HG03045 (cell line): ENCODE results near the gene AHCYL1.
"Not testable (repeated sequence)": the region's sequence is repeated elsewhere in the genome, so short reads cannot be mapped to it uniquely, and the experiment has no call there.

ENCODE experiments used
- ATAC-seq: cut with Tn5 transposase; IDR thresholded peaks from one replicate; pipeline ENCODE4 v1.9.1; 2021; ENCODE audit warnings: mild to moderate bottlenecking, moderate library complexity; ENCODE audit not compliant: unreplicated experiment

The AHCYL1 gene

DNA sequence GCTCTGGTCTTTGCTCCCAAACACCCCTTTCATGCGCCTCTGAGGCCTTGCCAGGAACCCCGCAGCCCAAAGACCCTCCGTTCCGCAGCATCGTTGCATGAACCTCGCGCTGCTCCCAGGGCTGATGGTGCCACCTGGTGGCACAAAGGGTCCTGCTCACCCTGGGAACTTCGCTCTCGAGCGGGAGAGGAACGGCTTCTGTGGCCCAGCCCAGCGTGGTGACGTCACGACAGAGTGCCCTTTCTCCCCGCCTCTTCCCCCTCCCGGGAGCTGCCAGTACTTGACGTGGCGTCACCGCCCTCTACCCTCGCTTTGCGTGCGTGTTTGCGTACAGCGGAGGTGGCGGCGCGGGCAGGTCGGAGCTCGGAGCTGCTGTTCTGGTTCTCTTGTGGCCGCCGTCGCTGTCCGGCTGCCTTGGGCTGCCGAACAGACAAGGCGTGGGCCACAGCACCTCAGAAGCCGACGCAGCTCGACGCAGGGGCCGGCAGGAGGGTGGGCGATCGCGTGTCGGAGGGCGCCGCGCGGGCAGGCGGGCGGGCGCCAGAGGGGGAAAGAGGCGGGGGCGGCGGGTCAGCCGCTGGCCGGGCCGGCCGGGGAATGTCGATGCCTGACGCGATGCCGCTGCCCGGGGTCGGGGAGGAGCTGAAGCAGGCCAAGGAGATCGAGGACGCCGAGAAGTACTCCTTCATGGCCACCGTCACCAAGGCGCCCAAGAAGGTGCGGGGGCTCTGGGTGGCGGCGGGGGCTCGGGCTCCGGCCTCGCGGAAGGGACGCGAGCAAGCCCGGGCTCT, at the start of gene AHCYL1:
TSS of gene AHCYL1 (plus strand) at position 310 of the 791 bp plus-strand sequence. CDS start at position 598, 288 bp downstream.
- ATAC-seq = peak; percentile 99

DNA sequence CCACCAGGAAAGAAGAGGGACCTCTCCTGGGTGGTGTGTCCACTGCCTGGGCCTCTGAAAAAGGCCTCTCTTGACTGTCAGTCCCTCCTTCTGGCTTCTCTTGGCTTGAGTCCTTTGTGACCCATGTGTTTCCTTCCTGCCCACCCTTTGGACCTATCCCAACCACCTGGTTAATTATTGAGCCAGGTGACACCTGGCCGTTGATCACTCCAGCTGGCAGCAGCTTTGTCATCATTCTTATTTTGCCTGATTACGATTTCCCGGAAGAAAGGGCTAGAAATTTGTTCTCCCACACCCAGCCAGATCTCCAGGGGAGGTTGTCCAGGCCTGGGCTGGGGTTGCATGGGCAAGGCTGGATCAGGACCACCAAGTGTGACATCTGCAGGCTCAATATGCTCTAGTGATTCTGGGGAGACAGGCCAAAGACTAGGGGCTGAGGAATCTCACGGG, 49.1 kb upstream of the AHCYL1 start:
- no peak for ATAC-seq

- no peak for ATAC-seq
Observed at GRCh38 chr1:109937738-109938137, 46.8 kb upstream of the AHCYL1 start.

DNA sequence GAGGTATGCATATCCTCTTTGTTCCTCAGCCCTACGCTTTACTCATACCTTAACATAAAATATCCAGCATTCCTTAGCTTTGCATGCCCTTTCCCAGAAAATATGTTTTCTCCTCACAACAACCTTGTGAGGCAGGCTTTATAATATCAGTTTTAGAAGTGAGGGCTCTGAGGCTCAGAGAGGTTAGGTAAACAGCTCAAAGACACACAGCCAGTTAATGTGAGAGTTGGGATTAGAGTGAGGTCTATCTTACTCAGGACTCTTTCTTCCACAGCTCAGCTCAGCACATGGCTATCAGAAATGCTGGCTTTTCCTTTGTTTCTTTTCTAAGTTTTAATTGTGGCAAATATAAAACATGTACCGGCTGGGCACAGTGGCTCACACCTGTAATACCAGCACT, 46.0 kb upstream of the AHCYL1 start:
- no peak for ATAC-seq

DNA sequence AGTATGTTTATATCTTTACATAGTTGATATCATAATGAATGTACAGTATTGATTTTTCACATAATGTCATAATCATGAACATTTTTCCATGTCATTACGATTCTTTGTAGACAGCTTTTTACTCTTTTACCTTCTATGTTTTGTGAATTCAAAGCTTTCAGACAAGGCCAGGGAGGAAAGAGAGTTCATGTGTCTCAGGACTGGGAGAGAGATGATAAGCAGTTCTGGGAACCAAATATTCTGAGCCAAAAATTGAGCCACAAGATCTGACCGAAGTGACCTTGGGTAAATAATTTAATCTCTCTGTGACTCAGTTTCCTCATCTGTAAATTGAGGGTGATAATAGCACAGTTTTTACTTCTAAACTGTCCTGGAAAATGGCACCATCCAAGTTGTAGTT, 42.1 kb upstream of the AHCYL1 start:
- ATAC-seq = no peak

DNA sequence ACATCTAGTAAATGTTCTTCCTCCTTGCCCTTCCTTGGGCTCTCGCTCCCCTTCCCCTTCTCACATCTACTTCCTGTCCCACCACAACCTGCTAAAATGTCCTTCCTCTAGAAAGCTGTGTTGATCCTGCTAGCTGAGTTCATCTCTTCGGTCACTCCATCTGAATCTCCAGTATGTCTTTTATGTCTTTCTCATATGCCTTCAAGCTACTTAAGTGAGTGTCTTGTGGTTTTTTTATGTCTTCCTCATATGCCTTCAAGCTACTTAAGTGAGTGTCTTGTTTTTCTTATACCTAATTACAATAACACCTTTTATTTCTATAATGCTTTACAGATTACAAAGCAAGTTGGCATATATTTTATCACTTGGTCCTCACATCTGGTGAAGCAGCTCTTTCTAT, 40.0 kb upstream of the AHCYL1 start:
- no peak for ATAC-seq

DNA sequence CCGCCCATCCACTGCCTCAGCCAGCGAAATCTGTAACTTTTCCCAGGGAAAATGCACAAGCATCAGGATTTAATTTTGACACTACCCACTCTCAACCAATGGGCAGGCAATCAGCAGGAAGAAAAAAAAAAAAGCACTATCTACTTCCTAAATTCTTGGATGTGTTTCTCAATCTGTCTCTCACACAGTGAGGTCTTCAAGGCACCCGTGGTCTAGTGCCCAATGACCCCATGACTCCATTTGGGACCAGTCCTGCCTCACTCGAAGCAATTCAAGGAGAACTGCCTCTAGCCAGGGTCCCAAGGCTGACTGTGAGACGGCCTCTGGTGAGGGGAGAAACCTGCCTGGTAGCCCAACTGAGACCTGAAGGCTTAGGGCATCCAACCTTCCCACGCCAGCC, 38.1 kb upstream of the AHCYL1 start:
- no peak for ATAC-seq

DNA sequence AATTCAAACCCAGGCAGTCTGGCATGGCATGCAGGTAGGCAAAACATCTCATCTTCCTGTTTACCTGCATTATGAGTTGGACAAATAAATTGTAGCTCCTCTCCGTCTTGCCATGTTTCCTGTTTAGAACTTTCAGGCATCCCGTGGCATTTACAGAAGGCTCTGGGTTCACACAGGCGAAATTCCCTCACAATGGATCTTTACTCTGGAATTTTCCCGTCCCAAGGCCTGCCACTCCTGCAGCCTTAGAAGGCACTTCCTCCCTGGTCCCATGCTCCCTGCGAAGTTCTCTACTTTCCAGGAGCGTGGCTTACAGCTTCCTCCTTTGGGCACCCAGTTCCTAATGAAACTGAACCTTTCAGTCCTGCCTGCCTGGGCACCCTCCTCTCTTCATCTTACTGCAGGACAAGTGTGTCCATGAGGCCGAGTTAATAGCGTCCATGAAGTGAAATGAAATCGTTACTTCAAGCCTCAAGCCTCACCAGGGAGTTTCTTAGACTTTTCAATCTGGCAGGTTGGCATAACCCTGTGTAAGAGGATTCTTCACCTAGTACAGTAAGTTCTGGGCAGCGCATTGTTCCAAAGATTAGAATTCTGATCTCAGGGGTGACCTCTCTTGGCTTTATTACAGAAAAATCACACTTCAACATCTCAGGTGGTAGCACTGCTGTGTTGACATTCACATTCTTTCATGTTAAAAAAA, 36.8 kb upstream of the AHCYL1 start:
- ATAC-seq = no peak

DNA sequence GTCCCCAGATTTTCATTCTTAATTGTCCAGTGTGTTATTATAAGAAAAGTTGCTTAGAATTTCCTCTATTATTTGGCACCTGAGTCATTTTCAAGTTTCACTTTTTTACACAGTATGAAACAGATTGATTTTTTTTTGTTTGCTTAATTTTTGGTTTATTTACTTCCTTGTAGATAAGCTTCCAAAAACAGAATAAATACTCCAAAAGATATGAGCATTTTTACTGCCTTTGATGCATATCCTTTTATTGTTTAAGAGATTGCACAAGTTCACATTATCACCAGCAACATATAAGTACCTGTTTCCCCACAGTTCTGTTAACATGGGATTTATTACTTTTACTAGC, 36.3 kb upstream of the AHCYL1 start:
- no peak for ATAC-seq

GRCh38 chr1:109950038-109950437, 34.5 kb upstream of the AHCYL1 start:
- ATAC-seq = no peak

GRCh38 chr1:109950509-109950908, 34.1 kb upstream of the AHCYL1 start:
- no peak for ATAC-seq

DNA sequence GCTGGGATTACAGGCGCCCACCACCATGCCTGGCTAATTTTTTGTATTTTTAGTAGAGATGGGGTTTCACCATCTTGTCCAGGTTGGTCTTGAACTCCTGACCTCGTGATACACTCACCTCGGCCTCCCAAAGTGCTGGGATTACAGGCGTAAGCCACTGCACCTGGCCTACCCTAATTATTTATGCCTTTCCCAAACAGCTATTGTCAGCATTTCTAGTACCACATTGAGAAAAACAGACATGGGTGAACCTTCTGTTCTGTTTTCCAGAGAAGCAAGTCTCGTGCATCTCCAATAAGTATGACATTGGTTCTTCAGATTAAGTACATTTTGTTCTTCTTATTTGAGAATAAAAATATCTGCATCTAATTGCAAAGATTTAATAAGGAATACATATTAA, 33.1 kb upstream of the AHCYL1 start:
- not testable (repeated sequence) for ATAC-seq

DNA sequence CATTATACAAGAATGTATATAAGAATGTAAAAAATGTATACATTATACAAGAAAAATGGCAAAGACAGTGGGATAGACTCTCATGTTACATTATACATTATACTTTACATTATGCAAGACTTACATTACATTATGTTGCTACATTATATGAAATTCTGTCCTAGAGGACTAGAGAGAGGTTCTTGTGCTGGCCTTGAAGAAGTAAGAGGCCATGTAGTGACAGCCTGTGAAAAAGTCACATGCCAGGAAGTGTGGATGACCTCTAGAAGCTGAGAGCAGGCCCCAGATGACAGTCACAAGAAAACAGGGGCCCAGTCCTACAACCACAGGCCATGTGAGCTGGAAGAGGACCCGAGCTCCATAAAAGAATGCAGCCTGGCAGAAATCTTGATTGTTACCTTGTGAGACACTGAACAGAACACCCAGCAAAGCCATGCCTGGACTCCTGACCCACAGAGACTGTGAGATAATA, 30.5 kb upstream of the AHCYL1 start:
- ATAC-seq = no peak

- ATAC-seq = no peak
Observed at GRCh38 chr1:109959632-109959973, 25.0 kb upstream of the AHCYL1 start.

GRCh38 chr1:109959974-109960744, 24.4 kb upstream of the AHCYL1 start:
- no peak for ATAC-seq

DNA sequence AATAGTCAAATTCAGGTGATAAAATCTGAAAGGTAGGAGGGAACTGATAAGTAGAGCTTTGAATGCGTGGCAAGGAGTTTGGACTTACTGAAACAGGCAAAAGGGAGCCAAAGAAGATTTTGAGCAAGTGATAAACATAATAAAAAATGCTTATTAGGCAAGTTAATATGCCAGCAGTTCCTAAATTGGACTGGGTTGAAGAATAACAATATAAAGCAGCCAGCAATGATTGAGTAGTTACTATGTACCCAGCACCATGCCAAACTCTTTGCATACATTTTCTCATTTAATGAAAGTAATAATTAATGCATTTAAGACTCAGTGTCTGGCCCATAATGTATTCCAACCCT, 23.8 kb upstream of the AHCYL1 start:
- ATAC-seq = no peak

DNA sequence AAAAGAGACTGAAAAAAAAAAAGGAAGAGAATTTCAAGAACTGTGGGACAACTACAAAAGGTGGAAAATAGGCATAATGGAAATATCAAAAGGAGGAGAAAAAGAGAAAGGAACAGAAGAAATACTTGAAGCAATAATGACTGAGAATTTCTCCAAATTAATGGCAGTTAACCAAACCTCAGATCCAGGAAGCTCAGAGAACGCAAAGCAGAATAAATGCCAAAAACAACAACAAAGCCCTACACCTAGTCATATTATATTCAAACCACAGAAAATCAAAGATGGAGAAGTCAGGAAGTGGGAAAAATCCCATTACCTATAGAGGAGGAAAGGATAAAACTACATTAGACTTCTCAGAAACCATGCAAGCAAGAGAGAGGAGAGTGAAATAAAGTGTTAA, 20.7 kb upstream of the AHCYL1 start:
- ATAC-seq = no peak

DNA sequence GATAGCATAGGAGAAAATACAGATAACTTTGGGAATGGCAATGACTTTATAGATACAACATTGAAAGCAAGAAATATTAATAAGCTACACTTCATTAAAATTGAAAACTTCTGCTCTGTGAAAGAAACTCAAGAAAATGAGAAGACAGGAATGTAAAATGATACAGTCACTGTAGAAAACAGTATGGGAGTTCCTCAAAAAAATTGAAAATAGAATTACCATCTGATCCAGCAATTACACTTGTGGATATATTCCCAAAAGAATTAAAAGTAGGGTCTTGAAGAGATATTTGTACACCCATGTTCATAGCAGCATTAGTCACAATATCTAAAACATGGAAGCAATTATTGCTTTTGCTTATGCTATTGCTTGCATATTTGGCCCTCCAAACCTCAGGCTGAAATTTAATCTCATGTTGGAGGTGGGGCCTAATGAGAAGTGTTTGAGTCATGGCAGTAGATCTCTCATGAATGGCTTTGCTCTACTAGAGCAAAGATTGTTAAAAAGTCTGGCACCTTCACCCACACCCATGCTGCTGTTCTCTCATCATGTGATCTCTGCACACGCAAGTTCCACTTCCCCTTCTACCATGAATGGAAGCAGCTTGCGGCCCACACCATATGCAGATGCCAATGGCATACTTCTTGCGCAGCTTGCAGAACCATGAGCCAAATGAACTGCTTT, 15.3 kb upstream of the AHCYL1 start:
- no peak for ATAC-seq

GRCh38 chr1:109969907-109970306, 14.7 kb upstream of the AHCYL1 start:
- ATAC-seq = no peak

DNA sequence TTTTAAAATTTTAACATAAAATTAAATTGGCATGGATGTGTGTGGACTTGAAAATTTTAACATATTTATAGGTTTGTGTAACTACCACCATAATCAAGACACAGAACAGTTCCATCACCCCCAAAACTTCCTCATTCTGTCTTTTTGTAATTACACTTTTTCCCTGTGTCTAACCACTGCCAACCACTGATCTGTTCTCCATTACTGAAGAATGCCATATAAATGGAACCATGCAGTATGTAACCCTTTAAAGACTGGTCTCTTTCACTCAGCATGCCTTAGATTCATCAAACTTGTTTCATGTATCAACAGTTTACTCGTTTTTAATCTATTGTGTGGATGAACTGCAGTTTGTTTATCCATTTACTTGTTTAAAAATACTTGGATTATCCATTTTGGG, 13.0 kb upstream of the AHCYL1 start:
- ATAC-seq = no peak

GRCh38 chr1:109974191-109974590, 10.4 kb upstream of the AHCYL1 start:
- ATAC-seq = no peak
